Heart left ventricle (tissue), 13 donors: ENCODE results near the gene SNRPD1.

ENCODE experiments used
- CTCF ChIP-seq, 12 donors: fragments of 200-600 bp; sonication (generic) in 4 of 12; IDR thresholded peaks; one replicate each; pipeline versions ENCODE4 v1.5.0 to v1.8.0; 2018 to 2022; ENCODE audit warnings: antibody characterized with exemption in 12 of 12, mild to moderate bottlenecking in 5 of 12
- POLR2A ChIP-seq, 2 donors: fragments of 450-650 bp; IDR thresholded peaks; one replicate each; pipeline ENCODE4 v1.6.1; 2017; ENCODE audit warnings: antibody characterized with exemption in 2 of 2, mild to moderate bottlenecking in 2 of 2, moderate library complexity in 2 of 2
- donor health status: ischemic (EF 13 %, LVEDD 7.1; RV severe dilation, severe dysfunction).
- donor health status: DM: no; HTN: yes; CAD: no.
- donor health status: DM: no; HTN: no; CAD: no.
- donor health status: ischemic (EF 25% LVEDD 6.9; RV normal size, moderate dysfunction).
- donor health status: ischemic (EF 25% LVEDD 5.7; RV mildly dilated, moderate dysfunction).
- donor health status: ischemic (EF 35%, LVEDD 5.7; RV mildly dilated, moderate dysfunction).
- donor health status: nonischemic (EF 11% LVEDD 7.7; RV severe dilation, severe dysfunction).
- donor health status: DM: yes; HTN: yes; CAD: no.
- donor health status: PGD.
- donor health status: ischemic (EF 29% LVEDD 5.4; RV normal size, mild dysfunction).
- donor health status: nonischemic (EF 23%, LVEDD 6.1; RV moderate dilation, normal function).

- TF ChIP-seq CTCF (IDR thresholded peaks at IDR 0.05) (no peak), POLR2A (IDR thresholded peaks at IDR 0.05) (no peak)
Measured at GRCh38 chr18:21638822-21639221, 26.7 kb downstream of the SNRPD1 start.
